Activated CD4-positive, alpha-beta T cell treated with anti-CD3 and anti-CD28 coated beads for 1 hour (primary cell): ENCODE measurements around the gene UVSSA.
"Not testable (repeated sequence)": the region's sequence is repeated elsewhere in the genome, so short reads cannot be mapped to it uniquely, and the experiment has no call there.

Experiments used
- DNase-seq: peaks from one replicate; pipeline ENCODE4 v3.0.0-alpha.2; 2020

Gene UVSSA

GRCh38 chr4:1409491-1410425 lies 62.8 kb downstream of the UVSSA start:
- no peak for DNase-seq

GRCh38 chr4:1410491-1411325 lies 63.7 kb downstream of the UVSSA start:
- DNase-seq = no peak

- peak; percentile 6 for DNase-seq
Measured at GRCh38 chr4:1411436-1412375, 64.7 kb downstream of the UVSSA start.

- no peak for DNase-seq
Measured at GRCh38 chr4:1412376-1413203, 65.6 kb downstream of the UVSSA start.

GRCh38 chr4:1413204-1413663 lies 66.2 kb downstream of the UVSSA start:
- peak; percentile 4 for DNase-seq

- DNase-seq = no peak
Measured at GRCh38 chr4:1413687-1414479, 66.9 kb downstream of the UVSSA start.

GRCh38 chr4:1414831-1415680 lies 68.0 kb downstream of the UVSSA start:
- no peak for DNase-seq

GRCh38 chr4:1415681-1415981 lies 68.6 kb downstream of the UVSSA start:
- DNase-seq = no peak

GRCh38 chr4:1416051-1416947 lies 69.3 kb downstream of the UVSSA start:
- no peak for DNase-seq

GRCh38 chr4:1416948-1417260 lies 69.9 kb downstream of the UVSSA start:
- peak; percentile 4 for DNase-seq

GRCh38 chr4:1417522-1418390 lies 70.7 kb downstream of the UVSSA start:
- no peak for DNase-seq

GRCh38 chr4:1418494-1419285 lies 71.7 kb downstream of the UVSSA start:
- DNase-seq = no peak

GRCh38 chr4:1419708-1420107 lies 72.7 kb downstream of the UVSSA start:
- no peak for DNase-seq

- no peak for DNase-seq
Measured at GRCh38 chr4:1421657-1422056, 74.6 kb downstream of the UVSSA start.

- DNase-seq = no peak
Measured at GRCh38 chr4:1427010-1427409, 80.0 kb downstream of the UVSSA start.

- DNase-seq = not testable (repeated sequence)
Measured at GRCh38 chr4:1443688-1444172, 96.7 kb downstream of the UVSSA start.
